ENCODE data around the gene TMEM131L. TPM values are rescaled to one million over a fixed set of nuclear protein-coding genes. Genes with fewer than 3 reads are reported as not detected.
"Not testable (repeated sequence)": the region's sequence is repeated elsewhere in the genome, so short reads cannot be mapped to it uniquely, and the experiment has no call there.

The TMEM131L gene
- polyA plus RNA-seq, 4 donors: 0.22 to 9.1 (median 1.9) TPM

GRCh38 chr4:153497988-153498967 lies 32.1 kb downstream of the TMEM131L start:
- no peak for DNase-seq
- no peaks in the 10 kb centered on the region for H3K9me3 ChIP-seq (ENCODE audit: control insufficient read depth in 2 of 2, insufficient read depth in 1 of 2, low read depth in 1 of 2, low read length in 1 of 2)
- peak overlapping the region in 2 of 3 donors; percentile 32 to 55 for H3K27ac ChIP-seq (ENCODE audit: low read depth in 1 of 3, low read length in 2 of 3)
- peaks cover 0 to 6% (median 2%) of the 10 kb centered on the region in 3 donors for H3K4me1 ChIP-seq (ENCODE audit: control insufficient read depth in 3 of 3, insufficient read depth in 2 of 3, low read depth in 1 of 3, low read length in 2 of 3)
- peaks cover 0 to 3% (median 0%) of the 10 kb centered on the region in 3 donors for H3K36me3 ChIP-seq (ENCODE audit: control insufficient read depth in 3 of 3, insufficient read depth in 2 of 3, low read depth in 1 of 3, low read length in 3 of 3)
- 50 to 86% (median 80%) methylated on average over 9 of the region's 9 CpGs for WGBS, 3 donors
- H3K4me3 ChIP-seq (ENCODE audit: low read depth in 1 of 3, low read length in 3 of 3): no peak overlapping the region
- no peak for FAIRE-seq
- no peaks in the 10 kb centered on the region for H3K27me3 ChIP-seq (ENCODE audit: control insufficient read depth in 3 of 3, insufficient read depth in 3 of 3, low read length in 3 of 3)

DNA sequence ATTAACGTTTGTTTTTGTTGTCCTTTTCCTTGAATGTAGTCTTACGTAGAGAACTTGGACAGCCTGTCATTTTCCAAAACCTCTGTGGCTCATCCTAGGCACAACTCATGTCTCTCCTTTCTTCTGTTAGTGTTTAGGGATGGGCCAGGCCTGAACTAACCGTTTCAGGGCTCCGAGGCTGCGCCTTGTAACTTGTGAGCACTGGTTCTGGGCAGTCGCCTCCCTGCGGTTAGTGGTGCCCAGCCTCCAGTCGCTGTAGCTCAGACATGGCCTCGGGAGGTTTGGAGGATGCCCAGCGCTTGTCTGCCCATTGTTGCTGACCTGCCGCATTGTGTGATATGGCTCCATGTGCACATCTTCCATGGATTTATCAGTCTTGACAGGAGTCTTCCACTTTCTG lies 32.8 kb downstream of the TMEM131L start:
- Histone ChIP-seq H3K4me3 (ENCODE audit: low read depth in 1 of 3, low read length in 3 of 3) (no peak overlapping the region), H3K27me3 (ENCODE audit: control insufficient read depth in 3 of 3, insufficient read depth in 3 of 3, low read length in 3 of 3) (no peaks in the 10 kb centered on the region), H3K27ac (ENCODE audit: low read depth in 1 of 3, low read length in 2 of 3) (peak overlapping the region in 1 of 3 donors; percentile 25), H3K36me3 (ENCODE audit: control insufficient read depth in 3 of 3, insufficient read depth in 2 of 3, low read depth in 1 of 3, low read length in 3 of 3) (peaks cover 0 to 3% (median 0%) of the 10 kb centered on the region in 3 donors), H3K9me3 (ENCODE audit: control insufficient read depth in 2 of 2, insufficient read depth in 1 of 2, low read depth in 1 of 2, low read length in 1 of 2) (no peaks in the 10 kb centered on the region), H3K4me1 (ENCODE audit: control insufficient read depth in 3 of 3, insufficient read depth in 2 of 3, low read depth in 1 of 3, low read length in 2 of 3) (peaks cover 0 to 6% (median 2%) of the 10 kb centered on the region in 3 donors)
- DNase-seq (no peak), FAIRE-seq (no peak)
- 76 to 91% (median 89%) methylated on average over 11 of the region's 11 CpGs for WGBS, 3 donors

DNA sequence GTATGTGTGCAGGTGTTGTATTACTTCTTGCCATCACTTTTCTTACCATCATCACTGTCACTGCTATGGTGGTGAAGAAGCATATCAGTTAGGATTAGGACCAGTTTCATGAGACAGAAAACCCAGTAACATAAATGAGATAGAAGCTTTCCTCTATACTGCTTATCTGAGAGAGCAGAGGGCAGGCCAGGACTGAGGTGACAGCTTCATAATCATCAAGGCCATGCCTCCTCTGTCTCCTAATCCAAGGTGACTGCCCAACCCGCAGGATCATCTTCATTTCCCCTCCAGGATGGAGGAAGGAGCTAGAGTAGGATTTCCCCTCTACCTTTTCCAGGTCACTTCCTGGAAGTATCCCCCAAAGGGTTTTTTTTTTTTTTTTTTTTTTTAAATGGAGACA lies 35.4 kb downstream of the TMEM131L start:
- no peaks in the 10 kb centered on the region for H3K36me3 ChIP-seq (ENCODE audit: control insufficient read depth in 3 of 3, insufficient read depth in 2 of 3, low read depth in 1 of 3, low read length in 3 of 3)
- 77 to 100% (median 91%) methylated on average over 1 of the region's 1 CpG for WGBS, 3 donors
- FAIRE-seq (no peak), DNase-seq (no peak)
- H3K9me3 ChIP-seq (ENCODE audit: control insufficient read depth in 2 of 2, insufficient read depth in 1 of 2, low read depth in 1 of 2, low read length in 1 of 2): no peaks in the 10 kb centered on the region
- H3K27me3 ChIP-seq (ENCODE audit: control insufficient read depth in 3 of 3, insufficient read depth in 3 of 3, low read length in 3 of 3): no peaks in the 10 kb centered on the region
- no peak overlapping the region for H3K27ac ChIP-seq (ENCODE audit: low read depth in 1 of 3, low read length in 2 of 3)
- H3K4me3 ChIP-seq (ENCODE audit: low read depth in 1 of 3, low read length in 3 of 3): no peak overlapping the region
- peaks cover 0 to 6% (median 2%) of the 10 kb centered on the region in 3 donors for H3K4me1 ChIP-seq (ENCODE audit: control insufficient read depth in 3 of 3, insufficient read depth in 2 of 3, low read depth in 1 of 3, low read length in 2 of 3)

GRCh38 chr4:153502584-153502983 lies 36.4 kb downstream of the TMEM131L start:
- FAIRE-seq: no peak
- no peak overlapping the region for H3K27ac ChIP-seq (ENCODE audit: low read depth in 1 of 3, low read length in 2 of 3)
- DNase-seq: no peak
- H3K27me3 ChIP-seq (ENCODE audit: control insufficient read depth in 3 of 3, insufficient read depth in 3 of 3, low read length in 3 of 3): no peaks in the 10 kb centered on the region
- 75 to 100% (median 95%) methylated on average over 1 of the region's 1 CpG for WGBS, 3 donors
- no peak overlapping the region for H3K4me3 ChIP-seq (ENCODE audit: low read depth in 1 of 3, low read length in 3 of 3)
- peaks cover 0 to 6% (median 0%) of the 10 kb centered on the region in 3 donors for H3K4me1 ChIP-seq (ENCODE audit: control insufficient read depth in 3 of 3, insufficient read depth in 2 of 3, low read depth in 1 of 3, low read length in 2 of 3)
- no peaks in the 10 kb centered on the region for H3K9me3 ChIP-seq (ENCODE audit: control insufficient read depth in 2 of 2, insufficient read depth in 1 of 2, low read depth in 1 of 2, low read length in 1 of 2)
- peaks cover 0 to 4% (median 0%) of the 10 kb centered on the region in 3 donors for H3K36me3 ChIP-seq (ENCODE audit: control insufficient read depth in 3 of 3, insufficient read depth in 2 of 3, low read depth in 1 of 3, low read length in 3 of 3)

GRCh38 chr4:153506341-153507309 lies 40.5 kb downstream of the TMEM131L start:
- Histone ChIP-seq H3K36me3 (ENCODE audit: control insufficient read depth in 3 of 3, insufficient read depth in 2 of 3, low read depth in 1 of 3, low read length in 3 of 3) (peaks cover 0 to 4% (median 0%) of the 10 kb centered on the region in 3 donors), H3K9me3 (ENCODE audit: control insufficient read depth in 2 of 2, insufficient read depth in 1 of 2, low read depth in 1 of 2, low read length in 1 of 2) (no peaks in the 10 kb centered on the region), H3K27me3 (ENCODE audit: control insufficient read depth in 3 of 3, insufficient read depth in 3 of 3, low read length in 3 of 3) (no peaks in the 10 kb centered on the region), H3K4me1 (ENCODE audit: control insufficient read depth in 3 of 3, insufficient read depth in 2 of 3, low read depth in 1 of 3, low read length in 2 of 3) (peaks cover 0 to 12% (median 4%) of the 10 kb centered on the region in 3 donors), H3K4me3 (ENCODE audit: low read depth in 1 of 3, low read length in 3 of 3) (no peak overlapping the region), H3K27ac (ENCODE audit: low read depth in 1 of 3, low read length in 2 of 3) (peak overlapping the region in 1 of 3 donors; percentile 37)
- FAIRE-seq: no peak
- DNase-seq: no peak
- 86 to 93% (median 87%) methylated on average over 11 of the region's 11 CpGs for WGBS, 3 donors

- whole genome bisulfite sequencing, 3 donors: 73 to 84% (median 76%) methylated on average over 10 of the region's 10 CpGs
- FAIRE-seq: no peak
- Histone ChIP-seq H3K27me3 (ENCODE audit: control insufficient read depth in 3 of 3, insufficient read depth in 3 of 3, low read length in 3 of 3) (no peaks in the 10 kb centered on the region), H3K4me1 (ENCODE audit: control insufficient read depth in 3 of 3, insufficient read depth in 2 of 3, low read depth in 1 of 3, low read length in 2 of 3) (peaks cover 0 to 12% (median 4%) of the 10 kb centered on the region in 3 donors), H3K36me3 (ENCODE audit: control insufficient read depth in 3 of 3, insufficient read depth in 2 of 3, low read depth in 1 of 3, low read length in 3 of 3) (peaks cover 0 to 4% (median 0%) of the 10 kb centered on the region in 3 donors), H3K27ac (ENCODE audit: low read depth in 1 of 3, low read length in 2 of 3) (peak overlapping the region in 1 of 3 donors; percentile 37), H3K4me3 (ENCODE audit: low read depth in 1 of 3, low read length in 3 of 3) (no peak overlapping the region), H3K9me3 (ENCODE audit: control insufficient read depth in 2 of 2, insufficient read depth in 1 of 2, low read depth in 1 of 2, low read length in 1 of 2) (no peaks in the 10 kb centered on the region)
- DNase-seq: no peak
These were observed 41.3 kb downstream of the TMEM131L start for GRCh38 chr4:153507310-153508073.

DNA sequence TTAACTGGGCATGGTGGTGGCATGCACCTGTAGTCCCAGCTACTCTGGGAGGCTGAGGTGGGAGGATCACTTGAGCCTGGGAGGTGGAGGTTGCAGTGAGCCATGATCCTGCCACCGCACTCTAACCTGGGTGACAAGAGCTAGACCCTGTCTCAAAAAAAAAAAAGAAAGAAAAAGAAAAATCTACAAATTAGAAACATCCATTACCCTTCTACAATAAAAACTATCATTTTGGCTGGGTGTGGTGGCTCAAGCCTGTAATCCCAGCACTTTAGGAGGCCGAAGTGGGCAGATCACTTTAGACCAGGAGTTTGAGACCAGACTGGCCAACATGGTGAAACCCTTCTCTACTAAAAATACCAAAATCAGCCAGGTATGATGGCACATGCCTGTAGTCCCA lies 43.1 kb downstream of the TMEM131L start:
- H3K27me3 ChIP-seq (ENCODE audit: control insufficient read depth in 3 of 3, insufficient read depth in 3 of 3, low read length in 3 of 3); H3K9me3 ChIP-seq (ENCODE audit: control insufficient read depth in 2 of 2, insufficient read depth in 1 of 2, low read depth in 1 of 2, low read length in 1 of 2); FAIRE-seq; H3K4me3 ChIP-seq (ENCODE audit: low read depth in 1 of 3, low read length in 3 of 3); H3K27ac ChIP-seq (ENCODE audit: low read depth in 1 of 3, low read length in 2 of 3); H3K36me3 ChIP-seq (ENCODE audit: control insufficient read depth in 3 of 3, insufficient read depth in 2 of 3, low read depth in 1 of 3, low read length in 3 of 3); DNase-seq: not testable (repeated sequence)
- WGBS, 3 donors: 93 to 100% (median 95%) methylated on average over 2 of the region's 2 CpGs
- H3K4me1 ChIP-seq (ENCODE audit: control insufficient read depth in 3 of 3, insufficient read depth in 2 of 3, low read depth in 1 of 3, low read length in 2 of 3): peaks cover 0 to 12% (median 7%) of the 10 kb centered on the region in 3 donors

Data from small intestine (tissue), 7 donors.